KG1 (cell line): ENCODE data around the gene AAK1.
"Not testable (repeated sequence)": the region's sequence is repeated elsewhere in the genome, so short reads cannot be mapped to it uniquely, and the experiment has no call there.

ENCODE experiments used
- DNase-seq: peaks from one replicate; lab custom pipeline; 2025; lab: John Stamatoyannopoulos, UW

AAK1 gene

DNA sequence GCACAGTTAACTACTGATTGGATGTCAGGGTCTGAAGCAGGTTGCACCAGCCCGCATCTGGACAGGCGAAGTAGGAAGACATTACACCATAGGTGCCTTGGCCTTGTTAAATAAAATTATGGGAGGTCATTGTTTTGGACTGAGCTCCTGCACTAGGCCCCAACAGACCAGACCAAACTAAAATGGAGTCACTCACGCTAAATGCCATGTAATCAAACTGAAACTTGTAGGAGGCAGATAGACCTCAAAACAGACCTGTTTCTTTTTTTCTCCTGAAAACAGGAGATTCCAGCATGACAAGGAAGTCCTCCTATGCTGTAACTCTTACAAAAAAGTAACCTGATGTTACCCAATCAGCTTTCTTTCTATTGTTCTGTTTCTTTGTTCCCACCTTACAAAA lies 190.9 kb downstream of the AAK1 start:
- DNase-seq = no peak

DNA sequence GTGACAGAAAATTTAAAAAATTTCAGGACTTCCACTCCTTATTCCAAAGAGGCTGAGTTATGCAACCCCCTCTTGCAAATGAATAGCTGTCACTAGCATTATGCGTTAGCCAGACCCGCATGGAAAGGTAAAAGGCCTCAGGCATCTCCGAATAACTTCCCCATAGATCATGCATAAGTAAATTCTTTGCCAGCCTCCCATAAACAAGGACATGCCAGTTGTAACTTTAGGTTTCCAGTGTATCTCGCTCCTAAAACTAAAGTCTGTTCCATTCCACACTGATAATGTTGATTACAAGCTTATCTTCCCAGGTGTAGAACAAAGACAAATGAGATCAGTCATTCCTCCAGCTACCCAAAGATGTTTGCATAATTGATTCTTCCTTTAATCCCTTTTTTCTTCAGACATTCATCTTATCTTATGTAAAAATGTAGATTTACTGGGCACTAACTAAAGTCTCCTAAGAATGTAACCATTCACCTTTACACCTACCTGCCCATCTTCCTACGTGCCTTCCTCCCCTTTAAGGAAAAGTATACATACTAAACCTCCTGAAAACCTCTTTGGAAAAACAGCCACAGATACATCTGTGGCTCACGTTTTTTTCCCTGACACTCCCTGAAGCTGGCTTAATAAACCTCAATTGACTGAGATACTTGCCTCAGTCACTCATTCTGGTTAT lies 192.7 kb downstream of the AAK1 start:
- no peak for DNase-seq

GRCh38 chr2:69449906-69450305 lies 193.6 kb downstream of the AAK1 start:
- no peak for DNase-seq

GRCh38 chr2:69443673-69444072 lies 199.9 kb downstream of the AAK1 start:
- not testable (repeated sequence) for DNase-seq

DNA sequence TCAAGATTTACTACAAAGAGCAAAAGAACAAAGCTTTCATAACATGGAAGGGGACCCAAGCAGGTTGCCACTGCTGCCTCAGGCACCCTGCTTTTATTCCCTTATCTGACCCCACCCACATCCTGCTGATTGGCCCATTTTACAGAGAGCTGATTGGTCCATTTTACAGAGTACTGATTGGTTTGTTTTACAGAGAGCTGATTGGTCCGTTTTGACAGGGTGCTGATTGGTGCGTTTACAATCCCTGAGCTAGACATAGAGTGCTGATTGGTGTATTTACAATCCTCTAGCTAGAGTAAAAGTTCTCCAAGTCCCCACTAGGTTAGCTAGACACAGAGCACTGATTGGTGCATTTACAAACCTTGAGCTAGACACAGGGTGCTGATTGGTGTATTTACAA lies 204.0 kb downstream of the AAK1 start:
- not testable (repeated sequence) for DNase-seq

GRCh38 chr2:69438580-69438979 lies 205.0 kb downstream of the AAK1 start:
- DNase-seq = no peak

DNA sequence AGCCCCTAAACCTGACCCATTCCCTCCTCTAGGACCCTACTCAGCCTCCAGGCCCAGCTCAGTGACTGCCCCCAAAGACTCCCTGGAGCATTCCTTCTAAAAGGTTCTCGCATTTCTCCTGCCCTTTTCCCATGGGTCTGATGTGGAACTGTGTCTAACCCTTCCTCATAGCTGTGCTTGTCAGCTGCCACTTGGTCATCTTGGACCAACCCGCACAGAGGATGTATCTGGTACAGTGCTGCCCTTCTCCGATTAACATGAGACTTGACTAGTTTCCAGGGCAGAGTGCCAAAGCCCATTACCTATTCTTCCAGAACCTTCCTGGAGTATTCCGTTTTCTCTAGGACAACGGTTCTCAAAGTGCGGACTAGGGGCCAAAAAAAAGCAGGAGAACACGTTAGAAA lies 205.8 kb downstream of the AAK1 start:
- DNase-seq = no peak

- peak; percentile 75 for DNase-seq
Measured at GRCh38 chr2:69436938-69437750, 206.4 kb downstream of the AAK1 start, which contains the start of gene NFU1. NFU1 (minus strand) TSS chr2:69437435; CDS start chr2:69437422, 13 bp downstream.

DNA sequence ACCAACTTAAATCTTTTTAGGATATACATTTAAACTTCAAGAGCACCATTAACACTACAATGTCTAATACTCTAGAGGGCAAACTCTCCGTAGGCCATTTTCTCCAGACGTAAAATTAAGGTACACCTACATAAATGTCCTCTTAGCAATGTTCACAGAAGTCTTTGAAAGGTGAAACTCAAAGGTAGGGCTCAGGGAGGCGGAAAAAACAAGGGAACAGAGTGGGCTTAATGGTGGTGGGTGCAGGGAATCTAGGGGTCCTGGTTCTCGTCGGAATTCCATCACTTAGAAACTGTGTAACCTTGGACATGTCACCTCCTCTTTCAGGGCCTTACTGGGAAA lies 207.0 kb downstream of the AAK1 start:
- no peak for DNase-seq

GRCh38 chr2:69434753-69435152 lies 208.8 kb downstream of the AAK1 start:
- DNase-seq = no peak

DNA sequence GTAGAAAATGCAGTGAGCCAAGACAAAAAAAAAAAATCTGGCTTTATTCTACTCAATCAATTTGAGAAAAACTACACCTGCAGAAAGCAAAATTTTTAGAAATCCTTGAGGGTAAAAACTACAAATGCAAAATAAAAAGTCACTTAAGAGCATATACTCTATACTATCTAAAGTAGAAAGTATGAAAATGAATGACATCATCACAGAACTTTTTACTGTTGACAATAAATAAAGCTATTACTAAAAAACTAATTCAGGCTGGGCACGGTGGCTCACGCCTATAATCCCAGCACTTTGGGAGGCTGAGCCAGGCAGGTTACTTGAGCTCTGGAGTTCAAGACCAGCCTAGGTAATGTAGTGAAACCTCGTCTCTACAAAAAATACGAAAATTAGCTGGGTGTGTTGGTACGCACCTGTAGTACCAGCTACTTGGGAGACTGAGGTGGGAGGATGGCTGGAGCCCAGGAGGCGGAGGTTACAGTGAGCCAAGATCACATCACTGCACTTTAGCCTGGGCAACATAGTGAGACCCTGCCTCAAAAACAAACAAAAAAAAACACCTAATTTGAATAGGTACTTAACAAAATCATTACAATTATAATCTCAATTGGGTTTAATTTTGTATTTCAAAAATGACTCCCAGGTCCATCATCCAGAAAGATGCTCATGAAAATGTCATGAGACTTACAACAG lies 213.9 kb downstream of the AAK1 start:
- no peak for DNase-seq

DNA sequence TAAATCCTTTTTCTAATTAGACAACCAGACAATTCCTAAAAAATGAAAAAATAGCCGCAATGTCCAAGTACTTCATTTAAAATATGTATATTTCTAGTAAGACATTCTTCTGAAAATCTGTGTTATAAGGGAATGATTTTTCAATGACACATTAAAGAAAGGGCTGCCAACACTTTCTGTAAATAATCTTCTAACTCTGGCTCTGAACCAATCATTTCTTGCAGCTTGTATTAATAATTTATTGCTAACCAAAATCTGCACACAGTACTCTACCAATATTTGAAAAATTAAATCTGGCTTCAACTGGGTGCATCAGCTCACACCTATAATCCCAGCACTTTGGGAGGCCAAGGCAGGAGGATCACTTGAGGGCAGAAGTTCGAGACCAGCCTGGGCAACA lies 214.6 kb downstream of the AAK1 start:
- no peak for DNase-seq

DNA sequence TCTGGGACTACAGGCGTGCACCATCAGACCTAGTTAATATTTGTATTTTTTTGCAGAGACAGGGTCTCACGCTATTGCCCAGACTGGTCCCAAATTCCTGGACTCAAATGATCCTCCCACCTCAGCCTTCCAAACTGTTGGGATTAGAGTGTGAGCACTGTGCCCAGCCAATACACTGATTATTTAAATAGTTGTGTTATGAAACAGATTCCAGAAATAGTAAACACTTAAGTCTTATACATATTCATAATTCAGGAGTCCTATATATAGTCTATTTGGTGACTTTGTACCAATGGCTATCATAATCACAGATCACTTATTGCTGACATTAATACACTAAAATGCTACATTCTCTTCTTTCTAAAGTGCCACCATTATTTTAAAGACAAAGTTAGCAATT lies 219.1 kb downstream of the AAK1 start:
- DNase-seq = no peak

GRCh38 chr2:69422198-69422597 lies 221.3 kb downstream of the AAK1 start:
- DNase-seq = no peak

DNA sequence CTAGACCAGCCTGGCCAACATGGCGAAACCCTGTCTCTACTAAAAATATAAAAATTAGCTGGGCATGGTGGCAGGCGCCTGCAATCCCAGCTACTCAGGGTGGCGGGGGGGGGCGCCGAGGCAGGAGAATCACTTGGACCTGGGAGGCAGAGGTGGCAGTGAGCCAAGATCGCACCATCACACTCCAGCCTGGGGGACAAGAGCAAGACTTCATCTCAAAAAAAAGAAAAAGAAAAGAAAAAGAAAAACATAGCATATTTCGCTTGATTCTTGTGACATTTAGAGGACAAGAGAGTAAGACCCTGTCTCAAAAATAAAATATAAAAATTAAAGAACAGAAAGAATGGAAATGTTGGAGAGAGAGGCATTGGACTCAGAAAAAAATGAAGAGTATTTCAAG lies 224.4 kb downstream of the AAK1 start:
- DNase-seq = not testable (repeated sequence)

GRCh38 chr2:69416147-69416546 lies 227.4 kb downstream of the AAK1 start:
- no peak for DNase-seq
